Hematopoietic multipotent progenitor cell treated with erythropoietin and hydrocortisone succinate and interleukin-3 and kit ligand, for 15 days (in vitro differentiated cells): Measurements from ENCODE around the gene CDK4.

ENCODE experiments used
- DNase-seq: peaks from one replicate; pipeline ENCODE4 v3.0.0-alpha.2; 2015; ENCODE audit warnings: low spot score

The CDK4 gene

GRCh38 chr12:57755454-57756372 lies 3.6 kb upstream of the CDK4 start:
- DNase-seq: no peak

- DNase-seq: no peak
These were observed 3.0 kb upstream of the CDK4 start for GRCh38 chr12:57755194-57755453.

GRCh38 chr12:57754411-57755193 lies 2.5 kb upstream of the CDK4 start, which contains the start of gene MARCHF9:
Gene MARCHF9 (plus strand): TSS chr12:57755103. CDS start chr12:57755529, 426 bp downstream.
- DNase-seq: peak; percentile 52

- peak; percentile 41 for DNase-seq
These were observed 1.7 kb upstream of the CDK4 start for GRCh38 chr12:57753756-57754337.

- DNase-seq: no peak
These were observed 524 bp upstream of the CDK4 start for GRCh38 chr12:57752668-57753000.

GRCh38 chr12:57751432-57751787 lies 700 bp downstream of the CDK4 start:
- DNase-seq: no peak

- DNase-seq: no peak
These were observed 1.3 kb downstream of the CDK4 start for GRCh38 chr12:57750561-57751431.

GRCh38 chr12:57749061-57749460 lies 3.0 kb downstream of the CDK4 start:
- DNase-seq: no peak

GRCh38 chr12:57746025-57746424 lies 6.1 kb downstream of the CDK4 start:
- no peak for DNase-seq

- DNase-seq: no peak
These were observed 6.6 kb downstream of the CDK4 start for GRCh38 chr12:57745485-57745881.

GRCh38 chr12:57744777-57745484 lies 7.2 kb downstream of the CDK4 start, which contains the start of gene TSPAN31:
Gene TSPAN31 (plus strand): TSS chr12:57745039. CDS start chr12:57745155, 116 bp downstream.
- peak; percentile 95 for DNase-seq

GRCh38 chr12:57744194-57744776 lies 7.8 kb downstream of the CDK4 start:
- no peak for DNase-seq

GRCh38 chr12:57743769-57744168 lies 8.3 kb downstream of the CDK4 start:
- no peak for DNase-seq

GRCh38 chr12:57741844-57742738 lies 10.0 kb downstream of the CDK4 start:
- DNase-seq: peak; percentile 20

GRCh38 chr12:57741413-57741789 lies 10.7 kb downstream of the CDK4 start:
- DNase-seq: no peak

- no peak for DNase-seq
These were observed 11.3 kb downstream of the CDK4 start for GRCh38 chr12:57740656-57741412.

GRCh38 chr12:57739914-57740538 lies 12.1 kb downstream of the CDK4 start:
- no peak for DNase-seq

GRCh38 chr12:57739387-57739786 lies 12.7 kb downstream of the CDK4 start:
- DNase-seq: no peak
